Measurements from ENCODE around the gene BCL2L11.

GRCh38 chr2:111162718-111163331 lies 42.1 kb downstream of the BCL2L11 start:
- TF ChIP-seq CTCF (IDR thresholded peaks at IDR 0.05) (no peak), POLR2AphosphoS5 (IDR thresholded peaks at IDR 0.05) (no peak), POLR2A (IDR thresholded peaks at IDR 0.05) (no peak), EP300 (IDR thresholded peaks at IDR 0.05) (no peak)
